Calu3 (cell line): ENCODE measurements around the gene CDKN1A. TPM values are rescaled to one million over a fixed set of nuclear protein-coding genes. Genes with fewer than 3 reads are reported as not detected.
"Not testable (repeated sequence)": the region's sequence is repeated elsewhere in the genome, so short reads cannot be mapped to it uniquely, and the experiment has no call there.

Experiments
- BruUV-seq: library from RNA; stranded (reverse); fragments of 400-500 nt; replicated peaks from 2 replicates; lab custom pipeline; 2021; lab: Mats Ljungman, UMichigan
- CTCF ChIA-PET: fragments of 300-600 bp; sonication (Branson Sonifier 250); formaldehyde crosslinking; loops from one replicate; lab custom pipeline; 2022; ENCODE audit warnings: antibody characterized with exemption; lab: Charles Lee
- DNase-seq: peaks from one replicate; pipeline ENCODE4 v3.0.0; 2022
- H3K27ac Mint-ChIP-seq: one replicate; pipeline ENCODE4 v1.8.0; 2022; ENCODE audit warnings: mixed read lengths; ENCODE audit not compliant: unreplicated experiment
- H3K27me3 Mint-ChIP-seq: one replicate; pipeline ENCODE4 v1.8.0; 2022; ENCODE audit warnings: mixed read lengths; ENCODE audit not compliant: unreplicated experiment
- H3K36me3 Mint-ChIP-seq: one replicate; pipeline ENCODE4 v1.8.0; 2022; ENCODE audit warnings: mild to moderate bottlenecking, moderate library complexity, mixed read lengths; ENCODE audit not compliant: insufficient read depth, unreplicated experiment
- H3K4me1 Mint-ChIP-seq: one replicate; pipeline ENCODE4 v1.8.0; 2022; ENCODE audit warnings: mild to moderate bottlenecking, low read depth, mixed read lengths; ENCODE audit not compliant: unreplicated experiment
- H3K4me3 Mint-ChIP-seq: one replicate; pipeline ENCODE4 v1.8.0; 2022; ENCODE audit warnings: mild to moderate bottlenecking, low read depth, moderate library complexity, mixed read lengths; ENCODE audit not compliant: unreplicated experiment
- H3K9me3 Mint-ChIP-seq: one replicate; pipeline ENCODE4 v1.8.0; 2022; ENCODE audit warnings: low read depth, mixed read lengths; ENCODE audit not compliant: unreplicated experiment
- CTCF ChIP-seq: fragments of 200-600 bp; IDR thresholded peaks from one replicate; pipeline ENCODE4 v1.8.0; 2022; ENCODE audit warnings: antibody characterized with exemption; ENCODE audit not compliant: unreplicated experiment
- intact Hi-C: fragments of 100-400 bp; cut with micrococcal nuclease; formaldehyde crosslinking; loops from one replicate; pipeline ENCODE4 v1.10.0; 2022; ENCODE audit not compliant: unreplicated experiment
- total RNA-seq: library from RNA; stranded (reverse); gene quantifications from 2 replicates; pipeline ENCODE4 v1.2.3, GENCODE V29; 2022

The CDKN1A gene
- total RNA-seq, 1 experiment from 2014 or later = 33.7 TPM

GRCh38 chr6:36722879-36723278, 44.4 kb downstream of the CDKN1A start:
- CTCF ChIA-PET = interaction anchor here (3.2 kb wide), 1 partner anchor 107 kb away, joined by 18 read pairs; no protein-coding TSS in a partner anchor
- BruUV-seq = no TSS peak
- DNase-seq = no peak
- Mint-ChIP-seq H3K27me3 (peaks cover 10% of the 10 kb centered on the region), H3K36me3 (no peaks in the 10 kb centered on the region), H3K4me3 (no peak overlapping the region), H3K9me3 (no peaks in the 10 kb centered on the region), H3K27ac (no peak overlapping the region), H3K4me1 (peaks cover 11% of the 10 kb centered on the region)
- intact Hi-C loops = no loop called here
- no peak for TF ChIP-seq CTCF

GRCh38 chr6:36723992-36724391, 45.5 kb downstream of the CDKN1A start:
- intact Hi-C loops = loop anchor here (1.0 to 2.0 kb wide), 2 partner anchors 41 to 101 kb away; no protein-coding TSS in a partner anchor
- DNase-seq, H3K9me3 Mint-ChIP-seq, H3K4me3 Mint-ChIP-seq, H3K27ac Mint-ChIP-seq, H3K36me3 Mint-ChIP-seq, H3K27me3 Mint-ChIP-seq, BruUV-seq: not testable (repeated sequence)
- peaks cover 11% of the 10 kb centered on the region for H3K4me1 Mint-ChIP-seq
- CTCF ChIA-PET = interaction anchor here (0.7 to 3.2 kb wide), 4 partner anchors 8 to 144 kb away, joined by 3 to 18 read pairs (median 5); no protein-coding TSS in a partner anchor

- no peaks in the 10 kb centered on the region for H3K9me3 Mint-ChIP-seq
- CTCF ChIA-PET = interaction anchor here (0.7 to 3.2 kb wide), 5 partner anchors 9 to 145 kb away, joined by 3 to 18 read pairs (median 5); no protein-coding TSS in a partner anchor
- no TSS peak for BruUV-seq
- no peaks in the 10 kb centered on the region for H3K27me3 Mint-ChIP-seq
- H3K27ac Mint-ChIP-seq = no peak overlapping the region
- peak; percentile 89 for DNase-seq
- no peak overlapping the region for H3K4me3 Mint-ChIP-seq
- no peaks in the 10 kb centered on the region for H3K36me3 Mint-ChIP-seq
- intact Hi-C loops = loop anchor here (1.0 to 2.0 kb wide), 2 partner anchors 42 to 101 kb away; no protein-coding TSS in a partner anchor
- peak; percentile 53 for TF ChIP-seq CTCF
- H3K4me1 Mint-ChIP-seq = peaks cover 11% of the 10 kb centered on the region
These were observed 46.2 kb downstream of the CDKN1A start for GRCh38 chr6:36724514-36725390.

- H3K27ac Mint-ChIP-seq = no peak overlapping the region
- H3K4me1 Mint-ChIP-seq = peaks cover 11% of the 10 kb centered on the region
- H3K9me3 Mint-ChIP-seq = no peaks in the 10 kb centered on the region
- DNase-seq = no peak
- no TSS peak for BruUV-seq
- no peak for TF ChIP-seq CTCF
- no peaks in the 10 kb centered on the region for H3K36me3 Mint-ChIP-seq
- CTCF ChIA-PET = interaction anchor here (0.6 kb wide), 1 partner anchor 36 kb away, joined by 4 read pairs; no protein-coding TSS in a partner anchor
- intact Hi-C loops = loop anchor here (2.0 kb wide), 1 partner anchor 43 kb away; no protein-coding TSS in a partner anchor
- H3K27me3 Mint-ChIP-seq = no peaks in the 10 kb centered on the region
- H3K4me3 Mint-ChIP-seq = no peak overlapping the region
These were observed 47.1 kb downstream of the CDKN1A start for GRCh38 chr6:36725581-36725980.
